ENCODE measurements around the gene NES.

The NES gene

GRCh38 chr1:156708218-156708661, 31.0 kb upstream of the NES start:
- Mint-ChIP-seq H3K36me3 (ENCODE audit: low read depth) (no peaks in the 10 kb centered on the region), H3K4me3 (no peak overlapping the region)
- intact Hi-C loops (cut with micrococcal nuclease): no loop called here

GRCh38 chr1:156707417-156708217, 30.4 kb upstream of the NES start:
- Mint-ChIP-seq H3K4me1 (ENCODE audit: low read depth) (peaks cover 58% of the 10 kb centered on the region), H3K36me3 (ENCODE audit: low read depth) (no peaks in the 10 kb centered on the region), H3K4me3 (no peak overlapping the region), H3K27me3 (peaks cover 73% of the 10 kb centered on the region), H3K27ac (no peak overlapping the region), H3K9me3 (no peaks in the 10 kb centered on the region)
- intact Hi-C loops (cut with micrococcal nuclease): no loop called here

More at GRCh38 chr1:156708218-156708661, 31.0 kb upstream of the NES start:
- peaks cover 67% of the 10 kb centered on the region for H3K27me3 Mint-ChIP-seq
- no peaks in the 10 kb centered on the region for H3K9me3 Mint-ChIP-seq
- no peak overlapping the region for H3K27ac Mint-ChIP-seq
- peaks cover 58% of the 10 kb centered on the region for H3K4me1 Mint-ChIP-seq (ENCODE audit: low read depth)

- no peaks in the 10 kb centered on the region for H3K9me3 Mint-ChIP-seq
- H3K36me3 Mint-ChIP-seq (ENCODE audit: low read depth): no peaks in the 10 kb centered on the region
- intact Hi-C loops (cut with micrococcal nuclease): no loop called here
Measured at GRCh38 chr1:156706657-156707416, 29.6 kb upstream of the NES start.

GRCh38 chr1:156705918-156706656, 28.9 kb upstream of the NES start:
- intact Hi-C loops (cut with micrococcal nuclease): no loop called here
- H3K4me1 Mint-ChIP-seq (ENCODE audit: low read depth): peaks cover 58% of the 10 kb centered on the region
- no peaks in the 10 kb centered on the region for H3K9me3 Mint-ChIP-seq
- peak overlapping the region; percentile 69 for H3K4me3 Mint-ChIP-seq
- H3K27me3 Mint-ChIP-seq: peaks cover 85% of the 10 kb centered on the region
- H3K27ac Mint-ChIP-seq: peak overlapping the region; percentile 50
- H3K36me3 Mint-ChIP-seq (ENCODE audit: low read depth): no peaks in the 10 kb centered on the region

More at GRCh38 chr1:156706657-156707416, 29.6 kb upstream of the NES start:
- peaks cover 58% of the 10 kb centered on the region for H3K4me1 Mint-ChIP-seq (ENCODE audit: low read depth)
- peaks cover 80% of the 10 kb centered on the region for H3K27me3 Mint-ChIP-seq
- H3K27ac Mint-ChIP-seq: peak overlapping the region; percentile 50
- H3K4me3 Mint-ChIP-seq: peak overlapping the region; percentile 69

- Mint-ChIP-seq H3K27ac (peak within 1 kb of the TSS; percentile 50), H3K27me3 (peaks cover 89% of the 10 kb centered on the region), H3K36me3 (ENCODE audit: low read depth) (no peaks in the 10 kb centered on the region), H3K9me3 (no peaks in the 10 kb centered on the region), H3K4me1 (ENCODE audit: low read depth) (peaks cover 55% of the 10 kb centered on the region), H3K4me3 (peak within 1 kb of the TSS; percentile 69)
- intact Hi-C loops (cut with micrococcal nuclease): no loop called here
Measured at GRCh38 chr1:156705321-156705917, 28.2 kb upstream of the NES start, which contains the start of gene CRABP2. TSS of gene CRABP2 (minus strand) at chr1:156705583. CDS start at chr1:156705446, 137 bp downstream.

- Mint-ChIP-seq H3K9me3 (no peaks in the 10 kb centered on the region), H3K36me3 (ENCODE audit: low read depth) (no peaks in the 10 kb centered on the region), H3K27me3 (peaks cover 87% of the 10 kb centered on the region), H3K27ac (no peak overlapping the region), H3K4me3 (peak overlapping the region; percentile 28), H3K4me1 (ENCODE audit: low read depth) (peaks cover 50% of the 10 kb centered on the region)
- intact Hi-C loops (cut with micrococcal nuclease): no loop called here
Measured at GRCh38 chr1:156704930-156705320, 27.7 kb upstream of the NES start.

- Mint-ChIP-seq H3K27ac (no peak overlapping the region), H3K4me1 (ENCODE audit: low read depth) (peaks cover 44% of the 10 kb centered on the region), H3K27me3 (peaks cover 87% of the 10 kb centered on the region), H3K9me3 (no peaks in the 10 kb centered on the region), H3K4me3 (no peak overlapping the region), H3K36me3 (ENCODE audit: low read depth) (no peaks in the 10 kb centered on the region)
- intact Hi-C loops (cut with micrococcal nuclease): no loop called here
Measured at GRCh38 chr1:156704166-156704711, 27.0 kb upstream of the NES start.

GRCh38 chr1:156703741-156704140, 26.5 kb upstream of the NES start:
- no peaks in the 10 kb centered on the region for H3K36me3 Mint-ChIP-seq (ENCODE audit: low read depth)
- no peak overlapping the region for H3K4me3 Mint-ChIP-seq
- intact Hi-C loops (cut with micrococcal nuclease): no loop called here
- no peaks in the 10 kb centered on the region for H3K9me3 Mint-ChIP-seq
- H3K27ac Mint-ChIP-seq: no peak overlapping the region
- peaks cover 87% of the 10 kb centered on the region for H3K27me3 Mint-ChIP-seq
- H3K4me1 Mint-ChIP-seq (ENCODE audit: low read depth): peaks cover 46% of the 10 kb centered on the region

GRCh38 chr1:156703336-156703735, 26.1 kb upstream of the NES start:
- intact Hi-C loops (cut with micrococcal nuclease): no loop called here
- no peak overlapping the region for H3K4me3 Mint-ChIP-seq

GRCh38 chr1:156700736-156701531, 23.7 kb upstream of the NES start:
- H3K27me3 Mint-ChIP-seq: peaks cover 79% of the 10 kb centered on the region

More at GRCh38 chr1:156703336-156703735, 26.1 kb upstream of the NES start:
- H3K4me1 Mint-ChIP-seq (ENCODE audit: low read depth): peaks cover 44% of the 10 kb centered on the region
- no peak overlapping the region for H3K27ac Mint-ChIP-seq
- H3K9me3 Mint-ChIP-seq: no peaks in the 10 kb centered on the region
- H3K27me3 Mint-ChIP-seq: peaks cover 87% of the 10 kb centered on the region
- H3K36me3 Mint-ChIP-seq (ENCODE audit: low read depth): no peaks in the 10 kb centered on the region

GRCh38 chr1:156698995-156699394, 21.8 kb upstream of the NES start:
- H3K36me3 Mint-ChIP-seq (ENCODE audit: low read depth): no peaks in the 10 kb centered on the region
- intact Hi-C loops (cut with micrococcal nuclease): no loop called here
- H3K27ac Mint-ChIP-seq: no peak overlapping the region
- peaks cover 5% of the 10 kb centered on the region for H3K4me1 Mint-ChIP-seq (ENCODE audit: low read depth)
- no peak overlapping the region for H3K4me3 Mint-ChIP-seq
- no peaks in the 10 kb centered on the region for H3K9me3 Mint-ChIP-seq
- peaks cover 69% of the 10 kb centered on the region for H3K27me3 Mint-ChIP-seq

More at GRCh38 chr1:156700736-156701531, 23.7 kb upstream of the NES start:
- Mint-ChIP-seq H3K36me3 (ENCODE audit: low read depth) (no peaks in the 10 kb centered on the region), H3K4me1 (ENCODE audit: low read depth) (peaks cover 21% of the 10 kb centered on the region), H3K4me3 (no peak overlapping the region), H3K27ac (no peak overlapping the region), H3K9me3 (no peaks in the 10 kb centered on the region)
- intact Hi-C loops (cut with micrococcal nuclease): no loop called here

- peaks cover 69% of the 10 kb centered on the region for H3K27me3 Mint-ChIP-seq
Measured at GRCh38 chr1:156697481-156697880, 20.3 kb upstream of the NES start.

More at GRCh38 chr1:156697481-156697880, 20.3 kb upstream of the NES start:
- no peaks in the 10 kb centered on the region for H3K9me3 Mint-ChIP-seq
- intact Hi-C loops (cut with micrococcal nuclease): no loop called here
- peaks cover 16% of the 10 kb centered on the region for H3K4me1 Mint-ChIP-seq (ENCODE audit: low read depth)
- no peaks in the 10 kb centered on the region for H3K36me3 Mint-ChIP-seq (ENCODE audit: low read depth)
- no peak overlapping the region for H3K4me3 Mint-ChIP-seq
- H3K27ac Mint-ChIP-seq: no peak overlapping the region

All from dendritic cell treated with granulocyte-macrophage colony-stimulating factor and Interleukin-4, amounts not matched to agents 40 ng/mL and 50 ng/mL, for 4 days (primary cell).